Trophoblast cell (in vitro differentiated cells and primary cell): Measurements from ENCODE around the gene TSEN54.

Experiments
- DNase-seq, 2 donors: peaks; one replicate each; pipeline ENCODE4 v3.0.0-alpha.2; 2016
- H2AFZ ChIP-seq: 2 replicates; pipeline ENCODE4 v1.6.1; 2013; ENCODE audit warnings: low read length, moderate library complexity, mild to moderate bottlenecking; ENCODE audit not compliant: insufficient read depth, poor library complexity
- H2AK5ac ChIP-seq: 2 replicates; pipeline ENCODE4 v1.6.1; 2013; ENCODE audit warnings: mild to moderate bottlenecking, low read length
- H2BK120ac ChIP-seq: 2 replicates; pipeline ENCODE4 v1.6.1; 2013; ENCODE audit warnings: low read length, mild to moderate bottlenecking, moderate library complexity; ENCODE audit not compliant: insufficient read depth, poor library complexity
- H2BK12ac ChIP-seq: 2 replicates; pipeline ENCODE4 v1.6.1; 2013; ENCODE audit warnings: mild to moderate bottlenecking, low read length, moderate library complexity
- H2BK5ac ChIP-seq: 2 replicates; pipeline ENCODE4 v1.6.1; 2013; ENCODE audit warnings: low read length, low read depth, moderate library complexity, mild to moderate bottlenecking; ENCODE audit not compliant: poor library complexity
- H3K14ac ChIP-seq: 2 replicates; pipeline ENCODE4 v1.6.1; 2013; ENCODE audit warnings: mild to moderate bottlenecking, low read length
- H3K18ac ChIP-seq: 2 replicates; pipeline ENCODE4 v1.6.1; 2013; ENCODE audit warnings: mild to moderate bottlenecking, low read length
- H3K23ac ChIP-seq: 2 replicates; pipeline ENCODE4 v1.6.1; 2013; ENCODE audit warnings: low read length
- H3K27ac ChIP-seq: 2 replicates; pipeline ENCODE4 v1.5.1; 2013; ENCODE audit warnings: low read depth, mild to moderate bottlenecking, inconsistent platforms, low read length, moderate library complexity
- H3K27me3 ChIP-seq: 2 replicates; pipeline ENCODE4 v1.6.1; 2013; ENCODE audit warnings: inconsistent platforms, mild to moderate bottlenecking, low read length, moderate library complexity; ENCODE audit not compliant: insufficient read depth
- H3K36me3 ChIP-seq, 2 experiments: 1 replicate in 1 of 2; 2 replicates in 1 of 2; pipeline ENCODE4 v1.6.1; 2013; ENCODE audit warnings: low read length in 2 of 2, mild to moderate bottlenecking in 2 of 2, moderate library complexity in 1 of 2; ENCODE audit not compliant: insufficient read depth in 2 of 2, control insufficient read depth in 1 of 2
- H3K4ac ChIP-seq: 2 replicates; pipeline ENCODE4 v1.6.1; 2013; ENCODE audit warnings: low read depth, mild to moderate bottlenecking, low read length, moderate library complexity
- H3K4me1 ChIP-seq, 2 experiments: 1 replicate in 1 of 2; 2 replicates in 1 of 2; pipeline ENCODE4 v1.6.1; 2013; ENCODE audit warnings: low read length in 2 of 2, mild to moderate bottlenecking in 2 of 2, moderate library complexity in 1 of 2; ENCODE audit not compliant: insufficient read depth in 2 of 2, control insufficient read depth in 1 of 2
- H3K4me2 ChIP-seq: 2 replicates; pipeline ENCODE4 v1.6.1; 2013; ENCODE audit warnings: inconsistent platforms, mild to moderate bottlenecking, low read length, moderate library complexity
- H3K4me3 ChIP-seq: 2 replicates; pipeline ENCODE4 v1.5.1; 2013; ENCODE audit warnings: mild to moderate bottlenecking, low read depth, low read length, inconsistent platforms
- H3K79me1 ChIP-seq: one replicate; pipeline ENCODE4 v1.6.1; 2013; ENCODE audit warnings: low read length
- H3K79me2 ChIP-seq: 2 replicates; pipeline ENCODE4 v1.6.1; 2013; ENCODE audit warnings: low read length, mild to moderate bottlenecking; ENCODE audit not compliant: control insufficient read depth, insufficient read depth, poor library complexity
- H3K9ac ChIP-seq: 2 replicates; pipeline ENCODE4 v1.6.1; 2013; ENCODE audit warnings: mild to moderate bottlenecking, low read length
- H3K9me3 ChIP-seq: 2 replicates; pipeline ENCODE4 v1.6.1; 2013; ENCODE audit warnings: low read depth, mild to moderate bottlenecking, control low read depth, inconsistent platforms, low read length; ENCODE audit not compliant: insufficient read depth
- H4K12ac ChIP-seq: 2 replicates; pipeline ENCODE4 v1.6.1; 2013; ENCODE audit warnings: low read depth, mild to moderate bottlenecking, low read length, moderate library complexity
- H4K8ac ChIP-seq: 2 replicates; pipeline ENCODE4 v1.6.1; 2013; ENCODE audit warnings: low read depth, mild to moderate bottlenecking, low read length, moderate library complexity
- H4K91ac ChIP-seq: one replicate; pipeline ENCODE4 v1.6.1; 2013; ENCODE audit warnings: low read depth, mild to moderate bottlenecking, low read length, moderate library complexity
- WGBS: extraction: QIAGEN DNeasy Blood & Tissue Kit; methylation state at CpG from one replicate; pipeline ENCODE4 v1.1.7; 2013; ENCODE audit warnings: missing lambda C conversion rate; ENCODE audit not compliant: insufficient read length, insufficient coverage; ENCODE audit errors: extremely low coverage; 5-methylcytosine and 5-hydroxymethylcytosine counted together

The TSEN54 gene

DNA sequence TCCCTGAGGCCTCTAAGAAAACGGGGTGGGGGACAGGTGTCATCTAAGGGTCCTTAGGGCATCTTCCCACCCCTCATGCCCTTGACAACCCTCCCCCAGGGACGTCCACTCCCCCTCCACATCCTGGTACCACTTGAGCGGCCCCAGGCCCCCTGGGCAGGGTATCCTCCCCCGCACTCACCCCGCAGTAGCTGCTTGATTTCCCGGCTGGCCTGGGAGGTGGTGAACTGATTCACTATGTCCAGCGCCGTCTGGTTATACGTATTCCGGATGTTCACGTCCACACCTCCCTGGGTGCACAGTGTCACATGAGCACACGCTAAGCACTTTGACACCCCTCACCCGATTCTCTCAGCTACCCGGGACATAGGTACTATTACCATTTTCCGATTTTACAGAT is 10.7 kb upstream of the TSEN54 start:
- Histone ChIP-seq H3K4me1 (no peaks in the 10 kb centered on the region), H3K23ac (no peak overlapping the region), H3K27ac (no peak overlapping the region), H2BK12ac (no peak overlapping the region), H3K36me3 (peaks cover 60 to 78% of the 10 kb centered on the region in 2 experiments), H3K9me3 (peaks cover 1% of the 10 kb centered on the region), H2AK5ac (no peak overlapping the region), H4K8ac (no peak overlapping the region), H3K18ac (no peak overlapping the region), H3K79me1 (no peaks in the 10 kb centered on the region), H3K79me2 (no peaks in the 10 kb centered on the region), H3K14ac (no peak overlapping the region), H3K27me3 (no peaks in the 10 kb centered on the region), H2BK5ac (no peak overlapping the region), H3K4me2 (no peak overlapping the region), H2BK120ac (no peak overlapping the region), H3K4me3 (no peak overlapping the region), H4K12ac (no peak overlapping the region), H2AFZ (no peak overlapping the region), H3K9ac (no peak overlapping the region), H3K4ac (no peak overlapping the region), H4K91ac (no peak overlapping the region)
- no CpG with 5 or more reads among the region's 15 CpGs for WGBS
- DNase-seq, result no peak

DNA sequence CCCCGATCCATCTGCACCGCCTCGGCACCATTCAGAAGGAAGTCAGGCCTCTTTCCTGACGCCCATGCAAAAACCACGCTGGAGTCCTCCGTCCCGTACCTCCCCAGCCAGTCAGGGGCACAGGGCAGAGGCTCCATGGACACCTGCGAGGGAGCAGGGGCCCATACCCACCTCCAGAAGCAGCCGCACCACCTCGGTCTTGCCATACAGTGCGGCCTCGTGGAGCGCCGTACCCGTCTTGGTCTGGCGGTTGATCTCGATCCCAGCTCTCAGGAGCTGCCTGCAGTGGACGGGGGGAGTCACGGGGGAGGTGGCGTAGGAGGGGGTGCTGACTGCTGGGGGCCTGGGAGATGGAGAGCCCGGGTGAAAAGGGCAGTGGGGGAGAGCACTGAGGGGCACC is 10.2 kb upstream of the TSEN54 start:
- Histone ChIP-seq H4K91ac (no peak overlapping the region), H2AFZ (no peak overlapping the region), H3K18ac (no peak overlapping the region), H4K12ac (no peak overlapping the region), H3K27ac (no peak overlapping the region), H3K9me3 (peaks cover 1% of the 10 kb centered on the region), H3K14ac (no peak overlapping the region), H3K4me3 (no peak overlapping the region), H3K4me1 (no peaks in the 10 kb centered on the region), H3K23ac (no peak overlapping the region), H3K4me2 (no peak overlapping the region), H2BK5ac (no peak overlapping the region), H2BK120ac (no peak overlapping the region), H2AK5ac (no peak overlapping the region), H3K27me3 (no peaks in the 10 kb centered on the region), H3K79me2 (no peaks in the 10 kb centered on the region), H3K36me3 (peaks cover 56 to 75% of the 10 kb centered on the region in 2 experiments), H4K8ac (no peak overlapping the region), H3K4ac (no peak overlapping the region), H3K9ac (no peak overlapping the region), H3K79me1 (no peaks in the 10 kb centered on the region), H2BK12ac (no peak overlapping the region)
- DNase-seq, result no peak
- no CpG with 5 or more reads among the region's 21 CpGs for WGBS

DNA sequence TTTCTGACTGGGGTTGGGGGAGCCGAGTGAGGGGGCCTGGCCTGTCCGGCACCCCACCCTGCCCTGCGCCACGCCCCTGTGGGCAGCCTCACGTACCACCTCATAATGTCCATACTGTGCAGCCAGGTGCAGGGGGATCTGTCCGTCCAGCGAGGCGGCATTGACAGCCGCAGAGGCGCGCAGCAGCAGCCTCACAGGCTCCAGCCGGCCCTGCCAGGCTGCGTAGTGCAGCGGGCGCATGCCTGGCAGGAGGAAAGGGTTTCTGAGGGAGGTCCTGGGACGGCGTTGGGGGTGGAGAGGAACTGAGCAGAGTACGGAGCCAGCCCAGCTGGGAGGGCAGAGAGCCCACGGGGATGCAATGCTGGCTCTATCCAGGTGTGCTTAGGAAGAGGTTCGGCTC is 9.4 kb upstream of the TSEN54 start:
- Histone ChIP-seq H3K18ac (no peak overlapping the region), H3K14ac (no peak overlapping the region), H3K4ac (no peak overlapping the region), H4K91ac (no peak overlapping the region), H3K79me2 (no peaks in the 10 kb centered on the region), H3K4me2 (no peak overlapping the region), H4K8ac (no peak overlapping the region), H2AK5ac (no peak overlapping the region), H3K79me1 (no peaks in the 10 kb centered on the region), H3K27ac (no peak overlapping the region), H3K27me3 (no peaks in the 10 kb centered on the region), H2BK5ac (no peak overlapping the region), H3K4me3 (no peak overlapping the region), H2BK12ac (no peak overlapping the region), H3K9ac (no peak overlapping the region), H3K23ac (no peak overlapping the region), H2AFZ (no peak overlapping the region), H4K12ac (no peak overlapping the region), H3K9me3 (peaks cover 1% of the 10 kb centered on the region), H3K36me3 (peaks cover 51 to 68% of the 10 kb centered on the region in 2 experiments), H2BK120ac (no peak overlapping the region), H3K4me1 (no peaks in the 10 kb centered on the region)
- WGBS, result no CpG with 5 or more reads among the region's 20 CpGs
- no peak for DNase-seq

DNA sequence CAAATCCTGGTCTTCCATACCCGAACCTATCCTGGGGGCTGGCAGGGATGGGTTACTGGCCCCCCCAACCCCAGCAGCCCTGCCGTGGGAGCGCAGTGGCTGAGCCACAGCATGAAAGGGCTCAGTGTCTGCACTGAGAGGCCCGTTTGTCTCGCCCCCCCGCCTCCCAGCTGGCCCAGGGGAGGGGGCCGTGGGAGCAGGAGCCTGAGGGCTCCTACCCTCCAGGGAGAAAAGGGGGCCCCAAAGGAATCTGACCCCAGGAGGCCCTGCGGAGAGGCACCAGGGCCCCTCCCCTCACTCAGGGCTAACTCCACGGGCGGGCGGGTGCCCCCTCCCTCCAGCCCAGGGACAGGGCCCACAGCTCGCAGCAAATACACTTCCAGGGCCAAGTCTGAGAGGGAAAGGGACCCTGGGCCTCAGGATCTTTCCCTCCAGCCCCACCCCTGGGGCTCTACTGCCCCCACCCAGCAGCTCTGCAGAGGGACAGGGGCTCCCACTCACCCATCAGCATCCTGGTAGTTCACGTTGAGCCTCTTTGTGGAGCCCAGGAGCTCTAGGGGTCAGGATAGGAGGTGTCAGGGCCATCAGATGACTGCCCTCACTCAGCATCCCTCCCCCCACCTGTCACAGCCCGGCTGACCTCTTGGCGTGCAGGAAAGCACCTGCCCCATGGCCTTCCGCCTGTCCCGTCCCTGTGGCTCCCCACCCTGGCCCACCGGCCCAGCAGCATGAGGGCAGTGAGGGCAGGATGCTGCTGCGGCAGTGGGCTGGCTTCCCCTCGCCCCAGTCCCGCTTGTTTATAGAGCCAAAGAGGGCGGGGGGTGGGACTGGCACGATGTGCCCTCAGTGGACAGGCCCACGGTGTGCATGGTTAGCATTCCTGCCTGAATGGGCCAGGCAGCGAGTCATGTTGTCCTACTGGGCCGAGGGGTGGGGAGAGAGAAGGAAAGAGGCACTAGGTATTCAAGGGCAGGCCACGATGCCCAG is 8.3 kb upstream of the TSEN54 start:
- no peak for DNase-seq
- Histone ChIP-seq H3K9me3 (peaks cover 1% of the 10 kb centered on the region), H3K23ac (no peak overlapping the region), H3K14ac (no peak overlapping the region), H2AK5ac (no peak overlapping the region), H3K4me3 (no peak overlapping the region), H3K79me2 (no peaks in the 10 kb centered on the region), H2AFZ (no peak overlapping the region), H2BK5ac (no peak overlapping the region), H4K12ac (no peak overlapping the region), H3K4me2 (no peak overlapping the region), H2BK120ac (no peak overlapping the region), H4K8ac (no peak overlapping the region), H2BK12ac (no peak overlapping the region), H3K9ac (no peak overlapping the region), H3K27ac (no peak overlapping the region), H3K4ac (no peak overlapping the region), H3K18ac (no peak overlapping the region), H3K27me3 (no peaks in the 10 kb centered on the region), H4K91ac (no peak overlapping the region), H3K36me3 (peaks cover 44 to 61% of the 10 kb centered on the region in 2 experiments), H3K4me1 (no peaks in the 10 kb centered on the region), H3K79me1 (no peaks in the 10 kb centered on the region)
- no CpG with 5 or more reads among the region's 27 CpGs for WGBS
